HG02981 (cell line): ENCODE measurements around the gene LIMS2.

Experiments used
- ATAC-seq: cut with Tn5 transposase; IDR thresholded peaks from one replicate; pipeline ENCODE4 v1.9.1; 2021; ENCODE audit warnings: mild to moderate bottlenecking, moderate library complexity; ENCODE audit not compliant: unreplicated experiment

Gene LIMS2

GRCh38 chr2:127624756-127625571 is 50.4 kb downstream of the LIMS2 start:
- ATAC-seq = no peak

GRCh38 chr2:127624320-127624755 is 51.0 kb downstream of the LIMS2 start:
- ATAC-seq = no peak

GRCh38 chr2:127623388-127624319 is 51.7 kb downstream of the LIMS2 start:
- no peak for ATAC-seq

GRCh38 chr2:127622561-127623387 is 52.6 kb downstream of the LIMS2 start:
- ATAC-seq = no peak

- no peak for ATAC-seq
These were observed 53.3 kb downstream of the LIMS2 start for GRCh38 chr2:127621981-127622431.

- ATAC-seq = no peak
These were observed 54.5 kb downstream of the LIMS2 start for GRCh38 chr2:127620866-127621265.

DNA sequence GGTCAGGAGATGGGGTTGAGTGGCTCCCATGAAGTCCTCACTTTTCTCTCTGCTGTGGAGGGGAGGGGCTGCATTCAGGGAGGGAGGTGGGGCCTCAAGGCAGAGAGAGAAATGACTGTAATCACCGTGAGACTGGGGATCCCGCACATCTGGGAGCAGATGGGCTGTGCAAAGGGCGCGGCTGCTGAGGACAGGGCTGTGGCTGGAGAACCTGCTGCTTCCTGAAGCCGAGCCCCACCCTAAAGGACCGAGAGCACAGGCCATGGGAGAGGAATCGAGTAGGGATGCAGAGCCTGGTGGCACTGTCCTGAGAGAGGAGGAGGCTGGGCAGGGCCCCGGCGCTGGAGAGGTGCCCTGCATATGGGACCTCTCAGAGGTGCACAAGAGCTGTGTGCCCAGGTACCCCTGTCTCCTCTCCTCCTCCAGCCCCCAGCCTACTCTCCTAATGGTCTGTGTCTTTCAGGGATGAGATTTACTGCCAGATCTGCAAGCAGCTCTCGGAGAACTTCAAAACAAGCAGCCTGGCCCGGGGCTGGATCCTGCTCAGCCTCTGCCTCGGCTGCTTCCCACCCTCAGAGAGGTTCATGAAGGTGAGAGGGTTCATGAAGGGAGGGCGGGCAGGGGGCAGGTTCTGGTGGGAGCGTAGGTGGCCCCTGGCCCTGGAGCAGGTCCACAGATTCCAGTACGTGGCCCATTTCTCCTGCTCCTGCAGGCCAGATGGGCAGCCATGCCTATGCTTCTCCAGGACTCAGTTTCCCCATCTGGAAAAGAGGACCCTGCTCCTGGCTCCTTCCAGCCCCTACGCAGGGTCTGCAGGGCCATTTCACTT is 55.2 kb downstream of the LIMS2 start:
- no peak for ATAC-seq

- no peak for ATAC-seq
These were observed 56.1 kb downstream of the LIMS2 start for GRCh38 chr2:127619203-127619590.

GRCh38 chr2:127618551-127619202 is 56.7 kb downstream of the LIMS2 start:
- no peak for ATAC-seq

DNA sequence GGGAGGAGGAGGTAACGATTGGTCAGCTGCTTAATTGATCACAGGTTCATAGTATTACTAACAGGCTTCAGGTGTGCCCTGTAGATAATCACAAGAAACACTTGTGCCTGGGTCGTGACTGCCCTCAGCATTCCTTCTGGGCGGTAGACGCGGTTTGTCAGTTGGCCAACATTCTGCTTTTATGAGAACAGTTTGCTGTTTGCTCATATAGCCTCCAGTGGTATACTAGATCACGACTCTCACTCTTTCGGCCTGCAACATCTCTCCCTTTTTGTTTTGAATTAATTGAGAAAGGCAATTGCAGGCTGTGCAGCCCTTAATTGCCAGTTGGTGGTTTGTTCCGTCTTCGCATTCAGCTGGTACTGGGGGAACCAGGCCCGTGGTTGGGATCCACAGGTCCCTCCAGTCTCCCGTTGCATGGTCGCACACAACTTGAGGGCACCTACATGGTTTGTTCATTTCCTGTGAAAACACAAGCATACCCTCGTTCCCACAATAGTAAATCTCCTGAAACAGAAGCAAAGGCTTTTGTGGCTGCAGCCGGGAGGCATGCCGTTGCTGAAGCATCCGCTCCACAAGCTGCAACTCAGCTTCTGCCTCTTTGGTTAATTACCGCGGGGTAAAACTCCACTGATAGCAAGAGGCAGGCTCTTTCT is 59.7 kb downstream of the LIMS2 start:
- ATAC-seq = no peak

DNA sequence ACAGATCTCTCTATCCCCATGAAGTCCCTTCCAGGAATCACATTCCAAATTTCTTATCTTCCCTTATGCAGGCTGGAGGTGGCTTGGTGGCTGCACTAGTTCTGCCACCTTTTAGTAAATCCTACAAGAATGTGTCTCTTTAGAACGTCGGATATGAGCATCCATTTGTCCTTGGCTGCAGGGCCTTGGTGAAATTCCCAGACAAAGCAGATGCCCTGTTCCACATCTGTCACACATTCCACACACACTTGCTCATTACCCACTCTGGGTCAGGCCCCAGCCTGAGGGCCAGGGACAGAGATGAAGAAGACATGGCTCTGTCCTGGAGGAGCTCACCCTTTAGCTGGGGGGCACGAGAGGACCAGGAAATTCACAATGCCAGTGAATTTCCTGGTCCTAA is 60.6 kb downstream of the LIMS2 start:
- no peak for ATAC-seq

DNA sequence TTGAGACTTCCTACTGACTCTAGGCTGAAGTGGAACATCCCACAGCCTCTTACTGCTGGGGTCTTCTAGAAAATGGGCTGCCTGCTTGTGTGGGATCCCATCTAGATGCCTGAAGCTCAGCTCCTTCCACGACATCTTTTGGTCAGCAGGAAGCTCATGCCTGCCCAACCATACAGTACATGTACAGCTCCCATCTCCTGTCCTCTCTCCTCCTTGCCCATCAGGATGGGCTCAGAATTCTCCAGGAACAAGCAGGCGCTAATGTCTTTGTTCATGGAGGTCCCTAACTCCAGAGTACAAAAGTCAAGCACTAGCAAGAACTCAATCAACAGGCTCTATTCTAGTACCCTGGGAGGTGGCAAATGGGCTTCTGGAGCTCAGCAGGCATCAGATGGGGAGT is 61.1 kb downstream of the LIMS2 start:
- no peak for ATAC-seq

DNA sequence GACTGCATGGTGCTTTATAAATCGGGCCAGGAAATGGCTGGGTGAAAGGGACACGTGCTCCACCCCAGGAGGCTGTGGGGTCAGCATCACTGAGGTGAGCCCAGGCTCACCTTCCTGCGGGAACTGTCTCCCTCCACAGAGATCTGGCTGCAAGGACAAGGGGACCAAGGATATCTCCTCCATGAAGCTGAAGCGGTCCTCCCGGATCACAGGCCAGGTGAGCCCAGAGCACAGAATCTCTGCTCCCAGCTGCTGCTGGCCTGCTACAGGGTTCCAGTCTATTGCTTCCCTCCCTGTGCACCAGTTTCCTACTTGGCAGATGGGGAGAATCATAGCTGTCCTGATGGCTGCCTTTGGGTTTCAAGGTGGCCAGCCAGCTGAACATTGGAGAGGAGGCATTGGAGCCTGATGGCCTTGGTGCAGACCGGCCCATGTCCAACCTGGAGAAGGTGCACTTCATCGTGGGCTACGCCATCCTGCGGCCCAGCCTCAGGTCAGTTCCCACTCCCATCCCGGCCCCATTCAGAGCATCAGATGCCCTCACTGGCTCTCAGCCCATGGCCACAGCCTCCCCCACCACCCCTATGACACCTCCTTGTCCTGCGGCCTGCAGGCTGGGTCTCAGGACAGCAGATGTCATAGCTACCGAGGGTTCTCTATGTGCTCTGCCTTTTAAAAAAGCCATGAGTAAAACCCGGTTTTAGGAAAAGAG is 63.1 kb downstream of the LIMS2 start:
- no peak for ATAC-seq

DNA sequence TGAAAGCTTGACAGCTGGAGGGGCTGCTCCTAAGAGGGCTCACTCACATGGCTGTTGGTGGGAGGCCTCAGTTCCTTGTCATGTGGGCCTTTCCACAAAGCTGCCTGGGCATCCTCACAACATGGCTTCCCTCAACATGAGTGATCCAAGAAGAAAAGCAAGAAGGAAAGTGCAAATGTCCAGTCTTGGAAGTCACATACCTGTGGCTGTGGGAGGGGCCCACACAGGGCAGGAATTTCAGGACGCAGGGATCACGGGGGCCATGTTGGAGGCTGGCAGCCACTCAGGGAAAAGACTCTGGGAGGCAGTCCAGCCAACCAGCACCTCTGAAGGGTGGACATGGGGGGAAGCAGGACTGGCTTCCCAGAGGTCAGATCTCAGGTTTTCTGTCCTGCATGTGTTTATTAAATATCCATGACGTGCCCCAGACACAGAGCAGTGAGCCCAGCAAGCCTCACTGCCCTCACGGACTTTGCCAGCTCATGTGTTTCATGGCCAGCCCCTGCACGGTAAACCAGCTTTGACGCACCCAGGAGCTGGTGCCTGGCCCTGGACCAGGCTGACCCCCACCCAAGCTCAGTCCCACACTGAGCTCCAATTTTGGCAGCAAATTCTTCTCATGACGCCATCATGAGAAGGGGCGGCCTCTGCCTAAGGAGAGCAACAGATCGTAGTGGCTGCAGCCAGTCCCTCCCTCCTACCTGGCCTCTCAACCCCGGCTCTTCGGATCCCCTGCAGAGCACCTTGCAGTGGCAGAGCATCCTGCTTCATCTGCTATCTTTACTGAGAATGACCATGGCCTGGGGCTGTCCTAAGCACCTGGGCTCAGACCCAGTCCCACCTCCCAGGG is 64.0 kb downstream of the LIMS2 start:
- no peak for ATAC-seq

- ATAC-seq = no peak
These were observed 64.8 kb downstream of the LIMS2 start for GRCh38 chr2:127610561-127610960.

- ATAC-seq = no peak
These were observed 65.5 kb downstream of the LIMS2 start for GRCh38 chr2:127609818-127610217.

GRCh38 chr2:127609031-127609751 is 66.1 kb downstream of the LIMS2 start:
- no peak for ATAC-seq
